Fibroblast of the conjunctiva (primary cell): ENCODE data around the gene TTLL6.

ENCODE experiments used
- DNase-seq: peaks from one replicate; pipeline ENCODE4 v3.0.0-alpha.2; 2010; ENCODE audit warnings: low read depth

The TTLL6 gene

GRCh38 chr17:48738424-48738802 lies 78.6 kb downstream of the TTLL6 start:
- DNase-seq: no peak

DNA sequence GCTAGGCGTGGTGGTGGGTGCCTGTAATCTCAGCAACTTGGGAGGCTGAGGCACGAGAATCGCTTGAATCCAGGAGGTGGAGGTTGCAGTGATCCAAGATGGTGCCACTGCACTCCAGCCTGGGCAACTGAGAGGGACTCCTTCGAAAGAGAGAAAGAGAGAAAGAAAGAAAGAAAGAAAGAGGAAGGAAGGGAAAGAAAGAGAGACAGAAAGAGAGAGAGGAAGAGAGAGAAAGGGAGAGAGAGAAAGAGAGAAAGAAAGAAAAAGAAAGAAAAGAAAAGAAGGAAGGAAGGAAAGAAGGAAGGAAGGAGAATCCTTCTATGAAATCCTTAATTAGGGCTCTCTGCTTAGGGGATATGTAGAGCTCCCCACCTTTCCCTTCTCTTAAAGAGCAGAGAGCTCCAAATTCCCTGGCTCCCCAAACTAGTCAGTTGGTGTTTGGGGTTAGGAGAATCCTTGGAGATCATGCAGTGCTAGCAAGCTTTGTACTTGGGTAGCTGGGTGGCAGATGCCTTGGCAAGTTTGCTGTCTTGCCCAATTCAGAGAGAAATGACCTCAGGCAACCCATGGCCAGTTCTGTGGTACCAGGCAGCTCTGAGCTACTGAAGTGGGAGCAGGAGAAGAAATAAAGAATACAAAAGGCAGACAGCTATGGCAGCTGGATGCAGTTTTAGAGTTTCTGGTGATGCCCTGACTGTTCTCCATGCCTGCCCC lies 79.5 kb downstream of the TTLL6 start:
- no peak for DNase-seq

GRCh38 chr17:48735062-48735351 lies 82.0 kb downstream of the TTLL6 start:
- no peak for DNase-seq

DNA sequence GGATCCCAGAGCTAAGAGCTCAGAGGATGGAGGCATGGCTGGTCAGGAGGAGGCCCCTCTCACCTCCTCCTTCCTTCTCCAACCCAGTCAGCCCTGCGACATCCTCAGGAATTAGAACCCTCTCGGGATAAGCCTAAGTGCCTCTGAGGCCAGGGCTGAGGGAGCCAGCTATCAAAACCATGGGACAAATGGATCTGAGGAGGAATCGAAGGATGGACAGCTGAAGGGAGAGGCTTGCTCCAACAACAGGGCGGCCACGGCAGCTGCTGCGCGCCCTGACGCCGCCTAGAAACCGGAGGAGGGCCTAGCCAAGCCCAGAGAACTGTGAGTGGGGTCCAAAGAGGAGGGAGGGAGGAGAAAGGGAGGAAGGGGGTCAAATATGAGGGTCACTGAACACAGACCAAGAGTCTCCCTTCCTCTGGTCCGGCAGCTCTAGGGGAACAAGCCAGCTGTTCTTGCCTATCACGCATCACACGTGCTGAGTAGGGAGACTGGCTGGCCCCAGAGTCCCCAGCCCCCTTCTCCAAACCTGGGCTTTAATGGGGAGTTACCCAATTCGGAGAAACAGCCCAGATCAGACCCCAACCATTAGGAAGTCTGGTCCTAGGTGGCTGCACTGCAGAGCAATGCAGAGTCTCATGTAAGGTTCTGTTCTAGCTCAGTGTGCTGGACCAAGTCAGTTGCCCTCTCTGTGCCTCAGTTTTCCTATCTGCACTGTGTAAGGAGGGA lies 82.5 kb downstream of the TTLL6 start:
- DNase-seq: no peak

- DNase-seq: no peak
These were observed 83.2 kb downstream of the TTLL6 start for GRCh38 chr17:48733632-48734328.

- DNase-seq: no peak
These were observed 84.1 kb downstream of the TTLL6 start for GRCh38 chr17:48732688-48733629.

- DNase-seq: no peak
These were observed 85.7 kb downstream of the TTLL6 start for GRCh38 chr17:48731355-48731754.

GRCh38 chr17:48730240-48730550 lies 86.8 kb downstream of the TTLL6 start:
- DNase-seq: no peak

DNA sequence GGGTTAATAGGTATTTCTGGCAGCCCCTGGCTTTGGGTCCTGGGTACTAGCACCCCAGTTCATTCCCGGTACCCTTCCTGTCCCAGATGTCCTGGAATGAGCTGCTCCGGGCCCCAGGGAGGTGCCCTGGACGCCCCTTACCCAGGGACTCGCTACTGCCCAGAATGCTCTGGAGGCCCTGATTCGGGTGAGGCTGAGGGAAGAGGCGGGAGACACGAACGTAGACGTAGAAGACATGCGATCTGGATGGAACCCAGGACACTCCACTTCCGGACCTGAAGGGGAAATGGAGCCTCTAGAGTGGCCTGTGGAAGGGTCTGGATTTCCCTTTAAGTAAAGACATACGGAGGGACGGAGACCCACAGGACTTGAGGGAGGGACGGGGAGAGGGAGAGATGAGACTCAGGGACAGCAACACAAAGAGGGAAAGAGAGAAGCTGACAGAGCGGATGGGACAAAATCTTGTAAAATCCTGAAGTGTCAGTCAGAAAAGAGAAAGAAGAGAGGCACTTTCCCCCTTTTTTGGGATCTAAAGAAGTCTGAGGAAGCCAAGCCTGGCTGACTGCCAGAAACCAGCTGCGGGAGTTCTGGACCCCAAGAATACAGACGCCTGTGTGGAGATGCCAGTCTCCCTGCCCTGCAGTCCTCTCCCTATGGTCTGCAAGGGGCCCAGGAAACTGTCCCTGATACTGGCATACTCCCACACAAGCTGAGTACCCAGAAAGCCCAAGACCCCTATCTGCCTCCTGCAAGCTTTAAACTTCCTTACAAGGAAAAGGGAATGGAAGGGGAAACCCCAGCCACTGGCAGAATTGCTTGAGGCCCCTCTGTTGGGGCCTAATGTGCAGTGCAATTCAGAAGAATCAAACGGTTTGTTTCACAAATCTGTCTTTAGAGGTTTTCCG lies 87.4 kb downstream of the TTLL6 start:
- no peak for DNase-seq

DNA sequence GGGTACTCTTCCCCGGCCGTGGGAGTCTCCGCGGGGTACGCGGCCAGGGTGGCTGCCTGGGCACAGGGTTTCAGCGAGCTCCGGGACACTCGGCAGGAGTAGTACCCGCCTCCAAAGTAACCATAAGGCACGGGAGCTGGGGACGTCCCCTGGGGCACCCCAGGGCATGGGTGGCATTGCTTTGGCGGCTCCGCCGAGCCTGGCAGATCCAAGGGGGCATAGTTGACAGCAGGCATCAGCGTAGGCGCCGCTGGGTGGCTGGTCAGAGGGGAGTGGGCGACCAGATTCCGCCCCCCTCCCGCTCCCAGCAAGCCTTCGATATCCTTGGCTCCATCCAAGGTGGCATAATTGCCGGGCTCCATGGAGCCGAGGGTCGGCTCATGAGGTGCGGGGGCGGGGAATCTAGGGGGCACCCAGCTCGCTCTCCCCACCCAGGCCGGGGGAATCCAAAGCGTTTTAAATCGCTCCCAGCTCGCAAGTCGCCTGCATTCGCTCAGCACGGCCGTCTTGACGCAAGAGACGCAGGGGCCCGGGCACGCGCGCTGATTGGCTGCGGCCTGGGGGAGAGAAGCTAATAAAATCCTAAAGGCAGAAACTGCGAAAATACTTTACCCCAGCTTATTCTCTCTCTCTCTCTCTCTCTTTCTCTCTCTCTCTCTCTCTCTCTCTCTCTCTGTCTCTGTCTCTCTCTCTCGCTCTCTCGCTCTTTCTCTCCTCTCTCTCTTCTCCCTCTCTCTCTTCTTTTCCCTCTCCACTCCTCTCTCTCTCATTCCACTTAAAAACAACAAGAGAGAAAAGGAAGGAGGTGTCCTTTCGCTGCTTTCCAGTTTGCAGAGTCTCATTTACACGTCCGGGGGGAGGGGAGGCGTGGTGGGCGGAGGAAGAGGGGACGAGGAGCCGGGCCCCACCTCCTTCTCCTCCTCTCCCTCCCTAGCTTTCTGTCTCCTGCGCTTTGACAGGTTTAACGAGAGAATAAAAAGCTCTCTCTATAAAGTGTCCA lies 88.5 kb downstream of the TTLL6 start, which contains the start of gene HOXB13:
HOXB13 (minus strand) TSS at position 519 of the 1,000 bp plus-strand sequence; CDS start at position 362, 157 bp downstream.
- no peak for DNase-seq

- no peak for DNase-seq
These were observed 89.4 kb downstream of the TTLL6 start for GRCh38 chr17:48727415-48728175.

DNA sequence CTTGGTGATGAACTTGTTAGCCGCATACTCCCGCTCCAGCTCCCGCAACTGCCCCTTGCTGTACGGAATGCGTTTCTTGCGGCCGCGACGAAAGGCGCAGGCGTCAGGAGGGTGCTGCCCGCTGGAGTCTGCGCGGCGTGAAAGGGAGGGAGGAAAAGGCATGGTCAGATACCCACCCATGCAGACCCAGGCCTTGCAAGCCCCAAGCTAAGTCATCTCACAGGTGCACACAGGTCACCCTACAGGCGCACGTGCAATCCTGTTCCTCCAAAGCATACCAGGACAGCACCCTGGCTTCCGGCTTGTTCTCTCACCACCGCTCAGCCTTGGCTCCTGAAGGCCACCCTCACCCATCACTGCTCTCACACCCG lies 90.1 kb downstream of the TTLL6 start:
- DNase-seq: no peak

DNA sequence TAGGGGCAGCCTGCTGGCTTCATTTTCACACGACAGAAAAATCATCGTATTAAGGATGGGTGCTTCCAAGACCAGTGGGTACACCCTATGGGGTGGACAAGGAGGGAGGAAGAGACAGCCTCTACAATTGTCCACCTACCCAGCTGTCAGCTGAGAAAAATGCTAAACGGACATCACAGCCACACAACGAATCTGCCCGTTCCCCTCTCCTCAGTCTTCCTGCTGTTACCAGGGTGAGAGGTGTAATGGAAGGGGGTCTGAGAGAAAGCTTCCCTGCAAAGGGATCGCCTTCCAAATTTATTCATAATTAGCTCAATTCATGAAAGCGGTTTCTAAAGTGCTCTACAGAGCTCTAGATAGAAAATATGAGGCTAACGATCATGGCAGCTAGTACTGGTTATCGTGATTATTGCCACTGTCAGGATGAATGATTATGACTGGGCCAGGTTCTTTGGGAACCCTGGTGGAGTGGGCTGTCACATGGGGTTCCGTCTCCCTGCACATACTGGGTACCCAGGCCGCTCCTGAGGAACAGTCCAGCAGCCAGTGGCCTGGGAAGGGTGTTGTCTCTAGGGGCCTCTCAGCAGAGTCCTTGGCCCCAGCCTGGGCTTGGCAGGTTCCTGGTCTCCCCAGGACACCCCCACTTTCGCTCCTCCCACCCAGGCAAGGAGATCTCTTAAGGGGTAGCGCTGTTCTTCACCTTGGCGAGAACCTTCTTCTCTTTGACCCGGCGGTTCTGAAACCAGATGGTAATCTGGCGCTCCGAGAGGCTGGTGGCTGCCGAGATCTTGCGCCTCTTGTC lies 90.7 kb downstream of the TTLL6 start:
- DNase-seq: no peak

GRCh38 chr17:48725288-48726064 lies 91.6 kb downstream of the TTLL6 start:
- DNase-seq: no peak

DNA sequence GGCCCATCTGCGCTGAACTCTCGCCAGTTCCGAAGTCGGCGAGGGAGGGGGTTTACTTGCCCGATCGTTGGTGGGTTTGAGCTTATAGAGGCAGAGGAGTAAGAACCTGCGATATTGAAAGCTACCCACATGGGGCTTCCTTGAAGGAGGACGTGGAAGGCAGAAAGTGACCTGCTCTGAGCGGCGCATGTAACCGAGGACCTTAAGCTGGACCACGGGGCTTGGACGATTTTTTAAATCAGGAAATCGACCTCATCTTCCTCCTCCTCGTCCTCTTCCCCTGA lies 92.1 kb downstream of the TTLL6 start:
- no peak for DNase-seq

GRCh38 chr17:48724251-48725003 lies 92.6 kb downstream of the TTLL6 start:
- DNase-seq: peak; percentile 51
